Psoas muscle (tissue), 8 donors: ENCODE measurements around the gene ACSS2. TPM values are rescaled to one million over a fixed set of nuclear protein-coding genes. Genes with fewer than 3 reads are reported as not detected.

Source experiments
- ATAC-seq, 4 donors: fragments of 200-7000 bp; cut with Tn5 transposase; one replicate each; pipeline ENCODE4 v1.9.1; 2020; ENCODE audit warnings: moderate library complexity in 3 of 4, mild to moderate bottlenecking in 2 of 4
- DNase-seq, 2 donors: peaks; one replicate each; pipeline ENCODE4 v3.0.0-alpha.2; 2020
- H3K27ac ChIP-seq: fragments of 200-600 bp; one replicate; pipeline ENCODE4 v1.8.0; 2022
- H3K27me3 ChIP-seq, 3 donors: fragments of 200-600 bp in 1 of 3; one replicate each; pipeline versions ENCODE4 v1.6.1 to v1.8.0; 2013 to 2022; ENCODE audit warnings: low read length in 2 of 3, mild to moderate bottlenecking in 2 of 3, moderate library complexity in 1 of 3; ENCODE audit not compliant: insufficient read depth in 3 of 3
- H3K36me3 ChIP-seq, 2 donors: fragments of 200-600 bp in 1 of 2; one replicate each; pipeline versions ENCODE4 v1.6.1 to v1.8.0; 2013 to 2022; ENCODE audit warnings: low read depth in 1 of 2, mild to moderate bottlenecking in 1 of 2, moderate library complexity in 1 of 2; ENCODE audit not compliant: insufficient read depth in 1 of 2
- H3K4me1 ChIP-seq: fragments of 200-600 bp; one replicate; pipeline ENCODE4 v1.8.0; 2022
- H3K4me3 ChIP-seq: fragments of 200-600 bp; one replicate; pipeline ENCODE4 v1.8.0; 2022; ENCODE audit warnings: mild to moderate bottlenecking
- H3K9me3 ChIP-seq: fragments of 200-600 bp; one replicate; pipeline ENCODE4 v1.8.0; 2022
- CTCF ChIP-seq: fragments of 200-600 bp; IDR thresholded peaks from one replicate; pipeline ENCODE4 v1.8.0; 2022; ENCODE audit warnings: antibody characterized with exemption
- WGBS, 3 donors: extraction: QIAGEN DNeasy Blood & Tissue Kit; methylation state at CpG; one replicate each; pipeline versions ENCODE4 v1.1.6 to v1.1.7; 2013; 5-methylcytosine and 5-hydroxymethylcytosine counted together
- intact Hi-C, 2 donors: fragments of 100-400 bp; cut with DNase I; formaldehyde crosslinking; loops; one replicate each; pipeline versions ENCODE4 v1.11.0 to v1.14.2; 2022
- polyA plus RNA-seq, 3 donors: library from polyadenylated mRNA; stranded (reverse); fragments of 200-250 nt; gene quantifications; one replicate each; pipeline ENCODE4 v1.2.3, GENCODE V29; 2013
- total RNA-seq, 4 donors: library from RNA; stranded (reverse); fragmentation: NEBNext Ultra II Directional in 2 of 4; extraction: Animal tissue kit (Norgen Biotek cat#: 25700) in 2 of 4; gene quantifications; one replicate each; pipeline versions ENCODE4 v1.2.1 to v1.2.4, GENCODE V29; 2021 to 2023
- donor health status: healthy with polysubstance abuse.
- donor health status: DM: no; HTN: no; CAD: no; lungs with moderate emphysema.
- donor health status: Bipolar disorder and iron deficiency.
- donor health status: healthy.
- donor health status: DM: yes; HTN: yes; CAD: no.
- donor health status: DM: no; HTN: no; CAD: no.
- donor health status: DM: no; HTN: no; CAD: no.
- donor health status: DM: yes; HTN: yes; CAD: no.

ACSS2 gene
- total and polyA plus RNA-seq, 7 donors, result 15.9 to 161 (median 106) TPM

- Histone ChIP-seq H3K4me1 (peaks cover 10% of the 10 kb centered on the region), H3K27ac (no peak overlapping the region), H3K27me3 (no peaks in the 10 kb centered on the region), H3K4me3 (no peak overlapping the region), H3K36me3 (no peaks in the 10 kb centered on the region), H3K9me3 (no peaks in the 10 kb centered on the region)
- DNase-seq, result no peak
- no peak for TF ChIP-seq CTCF
- 59 to 65% (median 64%) methylated on average over 7 of the region's 7 CpGs for WGBS, 3 donors
- ATAC-seq, result no peak
- intact Hi-C loops, result no loop called here
These were observed 91.8 kb downstream of the ACSS2 start for GRCh38 chr20:34968042-34968775.

- no peak for TF ChIP-seq CTCF
- Histone ChIP-seq H3K9me3 (no peaks in the 10 kb centered on the region), H3K27ac (no peak overlapping the region), H3K36me3 (no peaks in the 10 kb centered on the region), H3K4me3 (no peak overlapping the region), H3K4me1 (peaks cover 10% of the 10 kb centered on the region), H3K27me3 (no peaks in the 10 kb centered on the region)
- intact Hi-C loops, result no loop called here
- DNase-seq (no peak), ATAC-seq (peak; percentile 28 to 56 (median 49))
- 70 to 72% (median 71%) methylated on average over 7 of the region's 7 CpGs for WGBS, 3 donors
These were observed 93.9 kb downstream of the ACSS2 start for GRCh38 chr20:34970193-34970840.

- 78 to 90% (median 86%) methylated on average over 9 of the region's 9 CpGs for WGBS, 3 donors
- DNase-seq, result no peak
- H3K27ac ChIP-seq, result no peak overlapping the region
These were observed 94.6 kb downstream of the ACSS2 start for GRCh38 chr20:34970846-34971560.

GRCh38 chr20:34971561-34972235 lies 95.3 kb downstream of the ACSS2 start:
- H3K36me3 ChIP-seq, result no peaks in the 10 kb centered on the region
- WGBS, 3 donors, result 76 to 81% (median 78%) methylated on average over 10 of the region's 10 CpGs
- ATAC-seq (no peak), DNase-seq (no peak)
- TF ChIP-seq CTCF, result no peak
- H3K27ac ChIP-seq, result no peak overlapping the region
- intact Hi-C loops, result no loop called here
- no peak overlapping the region for H3K4me3 ChIP-seq
- no peaks in the 10 kb centered on the region for H3K9me3 ChIP-seq
- H3K4me1 ChIP-seq, result peaks cover 10% of the 10 kb centered on the region
- H3K27me3 ChIP-seq, result no peaks in the 10 kb centered on the region

More at GRCh38 chr20:34970846-34971560, 94.6 kb downstream of the ACSS2 start:
- no peak for TF ChIP-seq CTCF
- Histone ChIP-seq H3K4me1 (peaks cover 10% of the 10 kb centered on the region), H3K9me3 (no peaks in the 10 kb centered on the region), H3K27me3 (no peaks in the 10 kb centered on the region), H3K36me3 (no peaks in the 10 kb centered on the region), H3K4me3 (no peak overlapping the region)
- no peak for ATAC-seq
- intact Hi-C loops, result no loop called here
